HG03280 (cell line): ENCODE measurements around the gene RBMXL3.
"Not testable (repeated sequence)": the region's sequence is repeated elsewhere in the genome, so short reads cannot be mapped to it uniquely, and the experiment has no call there.

Experiments used
- ATAC-seq: cut with Tn5 transposase; IDR thresholded peaks from one replicate; pipeline ENCODE4 v1.9.1; 2021; ENCODE audit warnings: mild to moderate bottlenecking, moderate library complexity; ENCODE audit not compliant: unreplicated experiment

RBMXL3 gene

DNA sequence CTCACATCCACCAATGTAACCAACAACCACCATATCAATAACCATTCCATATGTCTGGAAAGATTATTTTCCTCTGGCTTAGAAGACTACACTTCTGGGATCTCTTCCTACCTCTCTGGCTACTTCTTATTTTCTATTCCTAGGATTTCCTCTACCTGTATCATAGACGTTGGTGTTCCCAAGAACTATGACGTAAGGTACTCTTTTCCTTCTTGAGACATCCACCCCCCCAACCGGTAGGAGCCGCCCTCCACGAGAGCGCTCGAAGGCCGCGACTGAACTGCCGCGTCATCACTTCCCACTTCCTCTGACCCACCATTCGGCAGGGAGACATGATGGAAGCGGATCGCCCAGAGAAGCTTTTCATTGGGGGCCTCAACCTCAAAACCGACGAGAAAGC, at the start of gene RBMXL3:
RBMXL3 (plus strand) TSS at position 301 of the 400 bp plus-strand sequence; CDS start at position 333, 32 bp downstream.
- ATAC-seq: no peak

DNA sequence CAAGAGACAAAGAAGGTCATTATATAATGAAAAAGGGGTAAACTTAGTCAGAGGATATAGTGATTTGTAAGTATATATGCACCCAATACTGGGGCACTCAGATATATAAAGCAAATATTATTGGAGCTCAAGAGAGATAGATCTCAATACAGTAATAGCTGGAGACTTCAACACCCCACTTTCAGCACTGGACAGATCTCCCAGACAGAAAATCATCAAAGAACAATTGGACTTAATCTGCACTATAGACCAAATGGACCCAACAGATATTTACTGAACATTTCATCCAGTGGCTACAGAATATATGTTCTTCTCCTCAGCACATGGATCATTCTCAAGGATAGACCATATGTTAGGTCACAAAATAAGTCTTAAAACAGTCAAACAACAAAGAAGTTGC, 47.2 kb upstream of the RBMXL3 start:
- ATAC-seq: no peak

DNA sequence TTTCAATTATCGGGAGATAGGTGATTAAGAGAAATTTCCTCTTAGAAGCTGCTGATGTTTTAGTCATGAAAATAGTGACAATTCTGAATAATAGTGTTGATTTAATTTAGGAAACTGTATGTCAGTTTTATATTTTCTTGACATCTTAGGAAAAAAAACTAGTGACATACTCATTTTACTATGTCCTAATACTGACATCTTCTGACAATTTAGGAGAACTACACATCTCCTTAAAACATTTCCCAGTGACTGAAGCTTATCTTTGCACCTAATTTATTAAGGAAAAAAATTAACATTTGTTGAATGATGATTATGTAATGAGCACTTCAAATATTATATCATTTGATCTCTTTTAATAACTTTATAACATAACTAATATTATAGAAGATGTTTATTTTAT, 42.0 kb upstream of the RBMXL3 start:
- ATAC-seq: no peak

DNA sequence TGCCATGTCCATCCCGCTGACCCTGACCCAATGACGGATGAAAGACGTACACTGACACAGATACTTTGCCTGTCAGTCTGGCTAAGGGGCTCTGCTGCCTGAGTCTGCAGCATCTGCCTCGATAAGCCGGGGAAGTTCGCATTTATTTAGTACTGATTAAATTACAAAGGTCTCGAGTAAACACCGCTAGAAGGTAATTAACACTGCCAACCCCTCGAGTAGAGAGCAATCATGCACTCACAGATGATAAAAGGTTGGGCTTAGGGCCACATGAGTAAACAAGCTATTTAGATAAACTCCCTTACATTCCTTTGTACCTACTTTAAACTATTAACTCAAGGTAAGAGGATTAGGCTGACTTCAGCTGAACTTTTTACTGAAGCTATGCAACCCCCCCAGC, 16.0 kb upstream of the RBMXL3 start:
- no peak for ATAC-seq

DNA sequence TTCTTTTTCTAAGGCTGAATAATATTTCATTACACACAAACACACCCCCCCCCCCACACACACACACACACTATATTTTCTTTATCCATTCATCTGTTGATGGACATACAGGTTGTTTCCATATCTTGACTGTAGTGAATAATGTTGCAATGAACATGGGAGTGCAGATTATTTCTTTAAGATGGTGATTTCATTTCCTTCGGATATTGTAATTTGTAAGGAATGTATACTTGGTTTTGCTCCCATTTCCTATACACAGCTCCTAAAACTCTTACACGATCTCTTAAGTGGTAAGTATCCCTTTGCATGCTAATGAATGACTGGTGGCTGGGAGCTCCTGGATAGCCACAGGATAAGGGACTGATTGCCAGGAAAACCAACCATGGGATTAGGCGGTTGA, 14.7 kb upstream of the RBMXL3 start:
- ATAC-seq: no peak

DNA sequence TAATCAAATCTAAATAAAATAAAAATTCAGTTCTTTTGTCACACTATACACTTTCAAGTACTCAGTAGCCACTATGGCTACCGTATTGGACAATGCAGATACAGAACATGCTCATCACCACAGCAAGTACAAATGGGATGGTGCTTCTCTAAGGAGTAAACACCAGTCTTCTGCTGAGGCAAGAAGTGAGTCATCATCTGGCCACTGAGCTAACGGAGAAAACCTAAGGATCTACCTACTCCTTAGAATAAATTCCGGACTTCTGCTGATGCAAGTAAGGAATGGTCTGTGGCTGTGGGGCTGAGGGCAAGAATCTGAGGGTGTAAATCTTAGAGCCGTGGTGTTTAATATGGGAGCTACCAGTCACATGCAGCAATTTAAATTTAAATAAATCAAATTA, 11.3 kb upstream of the RBMXL3 start:
- no peak for ATAC-seq

DNA sequence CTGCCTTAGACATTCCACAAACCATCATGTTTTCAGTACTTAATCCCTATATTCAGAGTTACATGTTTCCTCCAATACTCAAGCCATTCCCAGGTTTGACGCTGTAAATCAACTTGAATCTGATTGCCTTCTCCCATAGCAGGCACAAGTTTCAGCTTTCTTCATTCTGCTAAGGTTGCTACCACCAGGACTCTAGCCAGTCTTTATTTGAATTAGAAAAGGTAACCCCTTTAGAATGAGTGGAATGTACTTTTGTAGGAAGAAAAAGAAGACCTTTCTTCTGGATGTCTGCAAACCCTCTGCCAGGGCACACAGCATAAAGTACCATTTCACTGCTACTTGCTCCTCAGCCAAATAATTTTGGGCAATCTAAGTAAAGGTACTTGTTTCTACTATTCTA, 10.7 kb upstream of the RBMXL3 start:
- no peak for ATAC-seq

DNA sequence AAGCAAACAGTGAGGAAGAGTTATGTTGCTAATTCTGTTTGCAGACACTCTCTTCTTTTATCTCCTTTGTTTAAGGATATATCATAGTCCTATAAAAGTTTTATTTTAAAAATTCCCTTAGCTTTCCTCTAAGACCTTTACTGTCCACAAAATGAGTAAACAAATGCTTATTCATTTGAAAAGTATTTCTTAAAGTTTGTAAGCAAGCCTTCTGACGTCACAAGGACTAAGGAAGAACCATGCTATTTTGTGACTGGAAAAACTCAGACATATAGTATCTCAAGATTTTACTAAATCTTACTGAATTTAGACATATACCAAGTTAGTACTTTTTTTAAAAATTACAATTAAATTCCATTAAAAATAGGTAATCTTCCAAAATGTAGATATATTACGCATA, 5.2 kb upstream of the RBMXL3 start:
- no peak for ATAC-seq

DNA sequence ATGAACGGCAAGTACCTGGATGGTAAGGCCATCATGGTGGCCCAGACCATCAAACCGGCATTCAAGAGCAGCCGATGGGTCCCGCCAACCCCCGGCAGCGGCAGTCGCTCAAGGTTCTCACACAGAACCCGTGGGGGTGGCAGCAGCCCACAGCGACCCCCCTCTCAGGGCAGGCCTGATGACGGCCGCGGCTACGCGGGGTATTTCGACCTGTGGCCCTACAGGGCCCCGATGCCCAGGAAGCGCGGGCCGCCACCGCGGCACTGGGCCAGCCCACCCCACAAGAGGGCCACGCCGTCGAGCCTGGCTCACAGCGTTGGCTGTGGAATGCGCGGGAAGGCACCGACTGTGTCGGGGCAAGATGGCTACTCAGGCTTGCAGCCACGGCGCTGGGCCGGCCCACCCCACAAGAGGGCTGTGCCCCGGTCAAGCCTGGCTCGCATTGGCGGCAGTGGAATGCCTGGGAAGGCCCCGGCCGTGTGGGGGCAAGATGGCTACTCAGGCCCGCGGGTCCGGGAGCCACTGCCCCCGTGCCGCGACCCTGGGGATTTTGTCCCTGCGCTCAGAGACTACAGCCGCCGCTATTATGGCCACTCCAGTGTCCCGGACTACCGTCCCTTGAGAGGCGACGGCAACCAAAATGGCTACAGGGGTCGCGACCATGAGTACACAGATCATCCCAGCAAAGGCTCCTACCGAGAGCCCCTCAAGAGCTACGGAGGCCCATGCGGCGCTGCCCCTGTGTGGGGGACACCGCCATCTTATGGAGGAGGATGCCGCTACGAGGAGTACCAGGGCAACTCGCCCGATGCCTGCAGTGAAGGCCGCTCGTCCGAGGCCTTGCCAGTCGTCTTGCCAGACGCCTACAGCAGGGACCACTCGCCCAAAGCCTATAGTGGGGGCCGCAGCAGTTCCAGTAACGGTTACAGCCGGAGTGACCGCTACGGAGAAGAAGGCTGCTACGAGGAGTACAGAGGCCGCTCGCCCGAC, 731 bp downstream of the RBMXL3 start:
- no peak for ATAC-seq

DNA sequence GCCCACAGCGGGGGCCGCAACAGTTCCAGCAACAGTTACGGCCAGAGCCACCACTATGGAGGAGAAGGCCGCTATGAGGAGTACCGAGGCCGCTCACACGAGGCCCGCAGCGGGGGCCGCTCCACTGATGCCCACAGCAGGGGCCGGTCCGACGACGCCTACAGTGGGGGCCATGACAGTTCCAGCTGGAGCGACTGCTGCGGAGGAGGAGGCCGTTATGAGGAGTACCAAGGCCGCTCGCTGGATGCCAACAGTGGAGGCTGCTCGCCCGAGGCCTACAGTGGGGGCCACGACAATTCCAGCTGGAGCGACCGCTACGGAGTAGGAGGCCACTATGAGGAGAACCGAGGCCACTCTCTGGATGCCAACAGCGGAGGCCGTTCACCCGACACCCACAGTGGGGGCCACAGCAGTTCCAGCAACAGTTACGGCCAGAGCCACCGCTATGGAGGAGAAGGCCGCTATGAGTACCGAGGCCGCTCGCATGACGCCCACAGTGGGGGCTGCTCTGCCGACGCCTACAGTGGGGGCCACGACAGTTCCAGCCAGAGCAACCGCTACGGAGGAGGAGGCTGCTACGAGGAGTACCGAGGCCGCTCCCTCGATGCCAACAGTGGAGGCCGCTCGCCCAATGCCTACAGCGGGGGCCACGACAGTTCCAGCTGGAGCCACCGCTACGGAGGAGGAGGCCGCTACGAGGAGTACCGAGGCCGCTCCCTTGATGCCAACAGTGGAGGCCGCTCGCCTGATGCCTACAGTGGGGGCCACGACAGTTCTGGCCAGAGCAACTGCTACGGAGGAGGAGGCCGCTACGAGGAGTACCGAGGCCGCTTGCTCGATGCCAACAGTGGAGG, 1.7 kb downstream of the RBMXL3 start:
- ATAC-seq: no peak

DNA sequence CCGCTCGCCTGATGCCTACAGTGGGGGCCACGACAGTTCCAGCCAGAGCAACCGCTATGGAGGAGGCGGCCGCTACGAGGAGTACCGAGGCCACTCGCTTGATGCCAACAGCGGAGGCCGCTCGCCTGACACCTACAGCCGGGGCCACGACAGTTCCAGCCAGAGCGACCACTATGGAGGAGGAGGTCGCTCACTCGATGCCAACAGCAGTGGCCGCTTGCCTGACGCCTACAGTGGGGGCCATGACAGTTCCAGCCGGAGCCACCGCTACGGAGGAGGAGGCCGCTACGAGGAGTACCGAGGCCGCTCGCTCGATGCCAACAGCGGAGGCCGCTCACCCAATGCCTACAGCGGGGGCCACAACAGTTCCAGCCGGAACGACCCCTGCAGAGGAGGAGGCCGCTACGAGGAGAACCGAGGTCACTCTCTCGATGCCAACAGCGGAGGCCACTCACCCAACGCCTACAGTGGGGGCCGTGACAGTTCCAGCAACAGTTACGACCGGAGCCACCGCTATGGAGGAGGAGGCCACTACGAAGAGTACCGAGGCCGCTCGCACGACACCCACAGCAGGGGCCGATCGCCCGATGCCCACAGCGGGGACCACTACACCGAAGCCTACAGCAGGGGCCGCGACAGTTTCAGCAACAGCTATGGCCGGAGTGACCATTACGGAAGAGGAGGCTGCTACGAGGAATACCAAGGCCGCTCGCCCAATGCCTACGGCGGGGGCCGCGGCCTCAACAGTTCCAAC, 2.5 kb downstream of the RBMXL3 start:
- ATAC-seq: no peak

DNA sequence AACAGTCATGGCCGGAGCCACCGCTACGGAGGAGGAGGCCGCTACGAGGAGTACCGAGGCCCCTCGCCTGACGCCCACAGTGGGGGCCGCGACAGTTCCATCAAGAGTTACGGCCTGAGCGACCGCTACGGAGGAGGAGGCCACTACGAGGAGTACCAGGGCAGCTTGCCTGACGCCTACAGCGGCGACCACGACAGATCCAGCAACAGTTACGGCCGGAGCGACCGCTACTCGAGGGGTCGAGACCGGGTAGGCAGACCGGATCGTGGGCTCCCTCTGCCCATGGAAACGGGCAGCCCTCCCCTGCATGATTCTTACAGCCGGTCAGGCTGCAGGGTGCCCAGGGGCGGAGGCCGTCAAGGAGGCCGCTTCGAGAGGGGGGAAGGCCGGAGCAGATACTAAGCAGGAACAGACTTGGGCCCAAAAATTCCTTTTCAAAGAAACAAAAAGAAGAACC, 3.1 kb downstream of the RBMXL3 start:
- ATAC-seq: no peak

DNA sequence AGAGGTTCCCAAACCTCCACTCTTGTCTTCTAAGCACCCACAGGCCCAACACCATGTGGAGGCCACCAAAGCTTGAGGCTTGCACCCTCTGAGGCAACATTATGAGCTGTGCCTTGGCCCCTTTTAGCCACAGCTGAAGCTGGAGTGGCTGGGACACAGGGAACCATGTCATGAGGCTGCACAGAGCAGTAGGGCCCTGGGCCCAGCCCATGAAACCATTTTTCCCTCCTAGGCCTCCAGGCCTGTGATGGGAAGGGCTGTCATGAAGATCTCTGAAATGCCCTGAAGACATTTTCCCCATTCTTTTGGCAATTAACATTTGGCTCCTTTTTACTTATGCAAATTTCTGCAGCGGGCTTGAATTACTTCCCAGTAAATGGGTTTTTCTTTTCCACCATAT, 14.8 kb downstream of the RBMXL3 start:
- ATAC-seq: no peak

DNA sequence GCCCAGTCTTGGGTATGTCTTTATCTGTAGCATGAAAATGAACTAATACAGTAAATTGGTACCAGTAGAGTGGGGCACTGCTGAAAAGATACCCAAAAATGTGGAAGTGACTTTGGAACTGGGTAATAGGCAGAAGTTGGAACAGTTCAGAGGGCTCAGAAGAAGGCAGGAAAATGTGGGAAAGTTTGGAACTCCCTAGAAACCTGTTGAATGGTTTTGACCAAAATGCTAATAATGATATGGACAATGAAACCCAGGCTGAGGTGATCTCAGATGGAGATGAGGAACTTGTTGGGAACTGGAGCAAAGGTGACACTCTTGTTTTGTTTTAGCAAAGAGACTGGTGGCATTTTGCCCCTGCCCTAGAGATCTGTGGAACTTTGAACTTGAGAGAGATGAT, 20.3 kb downstream of the RBMXL3 start:
- not testable (repeated sequence) for ATAC-seq

DNA sequence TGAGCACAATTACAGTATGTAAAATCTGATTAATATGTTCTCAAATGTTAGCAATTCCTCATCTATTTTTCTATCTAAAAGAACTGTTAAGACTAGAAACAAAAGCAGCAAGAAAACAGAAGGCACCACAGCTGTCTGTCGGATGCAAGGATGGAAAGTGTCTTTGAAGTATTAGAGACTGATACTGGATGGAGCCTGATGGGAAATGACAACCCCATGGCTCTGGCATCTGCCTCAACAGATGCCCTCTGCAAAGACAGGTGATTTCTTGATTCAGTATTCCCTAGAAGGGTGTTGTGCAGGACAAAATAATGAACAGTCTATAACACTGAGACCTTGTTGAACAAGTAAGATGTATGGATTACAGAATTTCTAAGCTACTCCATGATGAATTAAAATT, 24.9 kb downstream of the RBMXL3 start:
- ATAC-seq: no peak

DNA sequence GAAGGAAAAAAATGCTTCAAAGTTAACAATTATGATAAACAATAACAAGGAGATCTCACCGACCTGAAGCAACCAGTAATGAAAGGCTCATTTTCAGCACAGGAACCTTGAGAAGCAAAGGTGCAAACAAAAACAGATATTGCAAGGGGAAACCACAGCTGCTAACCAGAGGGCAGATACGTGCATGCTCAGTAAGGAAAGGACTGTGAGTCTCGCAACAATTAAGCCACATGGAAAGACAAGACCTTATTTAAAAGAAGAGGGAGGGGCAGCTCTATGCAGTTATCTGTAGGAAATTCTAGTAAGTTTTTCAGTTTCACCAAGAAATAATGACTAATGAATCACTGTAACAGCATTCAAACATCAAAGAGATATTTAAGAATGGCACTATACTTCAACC, 25.4 kb downstream of the RBMXL3 start:
- no peak for ATAC-seq

DNA sequence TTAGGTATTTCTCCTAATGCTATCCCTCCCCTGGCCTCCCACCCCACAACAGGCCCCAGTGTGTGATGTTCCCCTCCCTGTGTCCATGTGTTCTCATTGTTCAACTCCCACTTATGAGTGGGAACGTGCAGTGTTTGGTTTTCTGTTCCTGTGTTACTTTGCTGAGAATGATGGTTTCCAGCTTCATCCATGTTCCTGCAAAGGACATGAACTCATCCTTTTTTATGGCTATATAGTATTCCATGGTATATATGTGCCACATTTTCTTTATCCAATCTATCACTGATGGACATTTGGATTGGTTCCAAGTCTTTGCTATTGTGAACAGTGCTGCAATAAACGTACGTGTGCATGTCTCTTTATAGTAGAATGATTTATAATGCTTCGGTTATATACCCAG, 28.1 kb downstream of the RBMXL3 start:
- ATAC-seq: not testable (repeated sequence)

DNA sequence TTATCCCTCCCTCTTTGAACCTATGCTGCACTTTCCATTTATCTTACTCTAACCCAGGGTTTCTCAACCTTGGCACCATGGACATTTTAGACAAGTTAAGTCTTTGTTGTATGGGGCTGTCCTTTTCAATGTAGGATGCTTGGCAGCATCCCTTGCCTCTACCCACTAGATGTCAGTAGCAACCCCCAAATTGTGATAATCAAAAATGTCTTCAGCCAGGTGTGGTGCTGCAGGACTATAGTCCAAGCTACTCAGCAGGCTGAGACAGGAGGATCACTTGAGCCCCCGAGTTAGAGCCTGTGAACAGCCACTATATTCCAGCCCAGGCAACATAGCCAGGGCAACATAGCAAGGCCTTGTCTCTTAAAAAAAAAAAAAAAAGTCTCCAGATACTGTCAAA, 37.7 kb downstream of the RBMXL3 start:
- no peak for ATAC-seq

DNA sequence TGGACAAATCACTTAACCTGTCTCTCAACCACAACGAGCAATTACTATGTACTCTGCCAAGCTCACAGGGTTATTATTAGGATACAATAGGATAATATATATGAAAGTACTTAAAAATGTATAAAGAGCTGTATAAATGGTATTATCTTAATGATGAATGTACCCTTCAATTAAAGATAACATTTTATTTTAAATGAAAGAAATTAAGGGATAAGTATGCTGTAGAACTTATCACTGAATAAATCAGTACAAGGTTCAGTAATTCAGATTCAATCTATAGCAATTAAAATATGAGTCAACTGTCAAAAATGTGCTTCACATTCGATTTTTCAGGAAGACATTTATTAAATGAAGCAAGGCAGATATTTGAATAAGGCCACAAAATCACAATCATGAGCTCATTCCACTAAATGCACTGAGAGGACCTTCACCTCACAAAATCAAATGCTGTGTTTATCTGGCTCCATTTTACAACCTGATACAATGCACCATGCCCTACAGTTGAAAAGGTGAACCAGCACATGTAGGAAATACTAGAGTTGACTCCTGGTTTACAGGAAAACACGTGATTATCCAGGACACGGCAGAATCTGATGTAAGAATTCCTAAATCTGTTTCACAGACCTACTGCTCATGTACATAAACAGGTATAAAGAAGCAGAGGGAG, 40.3 kb downstream of the RBMXL3 start:
- ATAC-seq: no peak

DNA sequence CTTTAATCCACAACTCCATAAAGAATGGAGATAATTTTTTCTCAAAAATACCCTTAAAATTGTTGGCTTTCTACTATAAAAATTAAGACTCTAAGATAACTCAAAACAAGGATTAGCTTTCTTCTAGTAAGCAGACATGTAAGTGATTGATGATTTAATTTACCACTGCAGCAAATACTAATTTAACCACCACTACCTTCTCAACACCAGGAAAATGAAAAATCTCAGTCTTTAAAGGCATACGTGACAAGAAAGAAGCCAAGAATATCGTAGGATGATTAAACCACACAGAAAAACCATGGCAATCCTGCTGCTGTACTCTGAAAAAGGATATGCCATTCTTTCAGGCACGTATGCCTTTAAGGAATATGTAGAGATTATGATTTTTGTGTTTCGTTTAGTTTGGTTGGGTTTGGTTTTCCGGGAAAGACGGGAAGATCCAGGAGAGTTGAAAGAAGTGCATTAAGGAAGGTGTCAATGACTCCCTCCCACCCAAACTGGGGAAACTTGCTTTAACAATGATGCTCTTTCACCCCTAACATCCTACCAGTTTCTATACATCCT, 43.8 kb downstream of the RBMXL3 start:
- no peak for ATAC-seq
